ENCODE results near the gene HAGHL.
A peak's percentile ranks its signal among the peaks of the same experiment; 100 is the strongest.

Gene HAGHL

DNA sequence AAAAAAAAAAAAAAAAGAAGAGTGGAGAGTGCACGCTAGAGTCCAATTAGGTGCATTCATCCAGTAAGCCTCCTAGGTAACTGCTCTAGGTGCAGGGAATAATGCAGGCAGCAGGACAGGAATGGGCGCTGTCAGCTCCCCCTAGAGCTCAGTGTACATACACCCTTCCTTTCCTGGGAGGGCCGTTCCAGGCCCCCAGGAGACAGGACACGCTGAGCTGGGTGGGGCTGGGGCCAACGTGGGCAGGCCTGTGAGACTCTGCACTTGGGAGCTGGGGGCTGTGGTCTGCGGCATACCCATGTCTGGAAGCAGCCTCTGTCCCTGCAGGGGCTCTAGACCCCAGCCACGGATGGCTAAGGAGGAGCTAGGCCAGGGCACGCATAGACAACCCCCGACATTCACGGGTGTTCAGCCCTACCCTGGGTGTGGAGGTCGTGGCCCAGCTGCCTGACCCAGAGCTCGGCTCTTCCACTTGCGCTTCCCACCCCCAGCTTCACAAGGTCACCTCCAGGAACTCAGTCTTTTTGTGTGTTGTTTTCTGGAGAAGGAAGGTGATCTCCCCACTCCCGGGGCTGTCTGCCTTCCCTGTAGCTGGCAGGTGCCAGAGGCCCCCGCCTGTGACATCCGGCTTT lies 7.0 kb upstream of the HAGHL start:
- peak; percentile 66 for DNase-seq (ENCODE audit: low read depth)
- TF ChIP-seq, protein P1, sequence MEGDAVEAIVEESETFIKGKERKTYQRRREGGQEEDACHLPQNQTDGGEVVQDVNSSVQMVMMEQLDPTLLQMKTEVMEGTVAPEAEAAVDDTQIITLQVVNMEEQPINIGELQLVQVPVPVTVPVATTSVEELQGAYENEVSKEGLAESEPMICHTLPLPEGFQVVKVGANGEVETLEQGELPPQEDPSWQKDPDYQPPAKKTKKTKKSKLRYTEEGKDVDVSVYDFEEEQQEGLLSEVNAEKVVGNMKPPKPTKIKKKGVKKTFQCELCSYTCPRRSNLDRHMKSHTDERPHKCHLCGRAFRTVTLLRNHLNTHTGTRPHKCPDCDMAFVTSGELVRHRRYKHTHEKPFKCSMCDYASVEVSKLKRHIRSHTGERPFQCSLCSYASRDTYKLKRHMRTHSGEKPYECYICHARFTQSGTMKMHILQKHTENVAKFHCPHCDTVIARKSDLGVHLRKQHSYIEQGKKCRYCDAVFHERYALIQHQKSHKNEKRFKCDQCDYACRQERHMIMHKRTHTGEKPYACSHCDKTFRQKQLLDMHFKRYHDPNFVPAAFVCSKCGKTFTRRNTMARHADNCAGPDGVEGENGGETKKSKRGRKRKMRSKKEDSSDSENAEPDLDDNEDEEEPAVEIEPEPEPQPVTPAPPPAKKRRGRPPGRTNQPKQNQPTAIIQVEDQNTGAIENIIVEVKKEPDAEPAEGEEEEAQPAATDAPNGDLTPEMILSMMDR (IDR thresholded peaks at IDR 0.05; ENCODE audit: insufficient read depth, low read depth, low read length, missing control alignments): peak; percentile 46
- peak overlapping the region; percentile 73 for H3K4me3 ChIP-seq (ENCODE audit: low read length)

DNA sequence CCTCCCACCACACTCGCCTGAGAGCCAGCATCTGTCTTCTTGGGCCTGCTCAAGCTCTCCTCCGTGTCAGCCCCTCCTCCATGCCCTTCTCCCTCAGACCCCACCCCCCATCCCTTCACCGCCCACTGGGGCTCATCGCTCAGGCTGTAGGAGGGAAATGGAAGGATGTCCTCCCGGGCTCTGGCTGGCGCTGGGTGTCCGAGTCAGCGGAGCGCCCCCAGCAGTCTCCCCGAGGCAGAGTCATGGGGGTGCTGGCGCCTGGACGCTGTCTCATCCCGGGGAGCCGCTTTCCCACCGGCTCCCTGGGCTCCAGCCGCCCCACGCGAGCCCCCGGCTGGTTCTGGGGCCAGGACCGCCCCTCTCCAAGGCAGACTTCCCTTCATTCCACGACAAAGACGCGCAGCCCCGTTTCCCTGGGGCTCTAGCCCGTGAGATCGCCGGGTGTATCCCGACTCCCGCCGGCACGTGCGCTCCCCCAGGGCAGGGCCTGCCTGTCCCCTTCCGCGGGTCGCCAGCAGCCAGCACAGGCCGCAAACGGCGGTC lies 6.4 kb upstream of the HAGHL start:
- TF ChIP-seq, protein P1 (IDR thresholded peaks at IDR 0.05; ENCODE audit: insufficient read depth, low read depth, low read length, missing control alignments): no peak
- no peak for DNase-seq (ENCODE audit: low read depth)
- H3K4me3 ChIP-seq (ENCODE audit: low read length): peak overlapping the region; percentile 73

GRCh38 chr16:720990-721764 lies 5.7 kb upstream of the HAGHL start, which contains the start of gene ANTKMT:
ANTKMT (plus strand) TSS chr16:721146; CDS start chr16:721275, 129 bp downstream.
- DNase-seq (ENCODE audit: low read depth): peak; percentile 88
- TF ChIP-seq, protein P1 (IDR thresholded peaks at IDR 0.05; ENCODE audit: insufficient read depth, low read depth, low read length, missing control alignments): no peak
- peak within 1 kb of the TSS; percentile 73 for H3K4me3 ChIP-seq (ENCODE audit: low read length)

DNA sequence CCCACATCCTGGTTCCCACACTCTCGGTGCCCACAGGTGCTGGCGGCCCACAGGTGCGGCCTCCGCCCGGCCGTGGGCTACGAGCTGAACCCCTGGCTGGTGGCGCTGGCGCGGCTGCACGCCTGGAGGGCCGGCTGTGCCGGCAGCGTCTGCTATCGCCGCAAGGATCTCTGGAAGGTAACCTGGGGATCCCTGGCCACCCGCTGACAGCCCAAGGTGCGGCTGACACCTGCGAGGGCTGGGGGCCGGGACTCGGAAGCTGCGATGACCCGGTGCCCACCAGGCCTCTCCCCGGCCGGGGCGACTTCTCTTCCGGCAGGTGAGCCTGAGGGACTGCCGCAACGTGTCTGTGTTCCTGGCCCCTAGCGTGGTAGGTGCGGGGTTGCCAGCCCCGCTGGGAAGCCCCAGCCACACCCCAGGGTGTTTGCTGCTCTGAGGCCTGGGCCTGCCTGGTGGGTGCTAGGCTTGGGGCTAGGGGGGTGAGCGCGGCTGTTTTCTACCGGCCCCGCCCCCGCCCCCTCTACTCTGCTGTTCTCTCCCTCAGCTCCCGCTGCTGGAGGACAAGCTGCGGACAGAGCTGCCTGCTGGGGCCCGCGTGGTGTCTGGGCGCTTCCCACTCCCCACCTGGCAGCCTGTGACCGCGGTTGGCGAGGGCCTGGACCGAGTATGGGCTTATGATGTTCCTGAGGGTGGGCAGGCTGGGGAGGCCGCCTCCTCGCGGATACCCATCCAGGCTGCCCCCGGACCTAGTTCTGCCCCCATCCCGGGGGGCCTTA lies 5.0 kb upstream of the HAGHL start:
- H3K4me3 ChIP-seq (ENCODE audit: low read length): peak overlapping the region; percentile 22
- TF ChIP-seq, protein P1 (IDR thresholded peaks at IDR 0.05; ENCODE audit: insufficient read depth, low read depth, low read length, missing control alignments): no peak
- DNase-seq (ENCODE audit: low read depth): no peak

DNA sequence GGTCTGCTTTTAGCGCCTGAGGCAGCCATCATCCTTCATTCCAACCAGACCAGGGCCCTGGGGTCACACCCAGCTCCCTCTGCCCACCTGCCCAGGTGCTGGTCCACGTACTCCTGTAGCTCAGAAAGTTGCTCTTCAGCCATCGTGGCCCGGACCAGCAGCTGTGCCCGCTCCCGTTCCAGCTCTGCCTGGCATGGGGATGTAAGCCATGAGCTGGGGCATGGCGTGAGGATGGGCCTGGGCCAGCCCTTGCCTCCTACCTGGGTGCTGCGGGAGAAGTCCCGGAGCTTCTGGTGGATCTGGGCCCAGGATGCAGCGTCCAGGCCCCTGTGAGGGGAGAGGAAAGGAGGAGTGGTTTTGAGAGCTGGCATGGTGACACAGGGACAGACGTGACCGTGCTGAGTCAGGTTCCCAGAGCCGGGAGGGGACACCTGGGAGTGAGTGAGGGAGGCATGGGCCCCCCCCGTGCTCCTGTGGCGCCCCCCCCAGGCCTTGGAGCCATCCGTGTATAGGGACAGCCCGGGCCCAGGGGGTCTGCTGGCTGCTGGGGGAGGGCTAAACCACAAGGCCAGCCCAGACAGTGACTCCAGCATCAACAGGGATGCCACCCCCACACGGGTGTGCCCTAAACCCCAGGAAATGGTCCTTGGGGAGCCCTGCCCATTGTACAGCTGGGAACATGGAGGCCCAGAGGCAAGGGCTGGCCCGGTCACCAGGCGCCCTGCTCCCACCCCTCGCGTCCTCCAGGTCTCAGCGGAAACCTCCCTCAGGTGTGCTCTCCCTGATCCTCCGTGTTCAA lies 3.9 kb upstream of the HAGHL start:
- DNase-seq (ENCODE audit: low read depth): no peak
- no peak overlapping the region for H3K4me3 ChIP-seq (ENCODE audit: low read length)

More for the DNA sequence above, 3.9 kb upstream of the HAGHL start:
- TF ChIP-seq, protein P1 (IDR thresholded peaks at IDR 0.05; ENCODE audit: insufficient read depth, low read depth, low read length, missing control alignments): no peak
